Ammon's horn (tissue), 1 donor: ENCODE data around the gene TRIM31.

Experiments used
- DNase-seq: peaks from one replicate; pipeline ENCODE4 v3.0.0-alpha.2; 2016; ENCODE audit warnings: low spot score

The TRIM31 gene, protein sequence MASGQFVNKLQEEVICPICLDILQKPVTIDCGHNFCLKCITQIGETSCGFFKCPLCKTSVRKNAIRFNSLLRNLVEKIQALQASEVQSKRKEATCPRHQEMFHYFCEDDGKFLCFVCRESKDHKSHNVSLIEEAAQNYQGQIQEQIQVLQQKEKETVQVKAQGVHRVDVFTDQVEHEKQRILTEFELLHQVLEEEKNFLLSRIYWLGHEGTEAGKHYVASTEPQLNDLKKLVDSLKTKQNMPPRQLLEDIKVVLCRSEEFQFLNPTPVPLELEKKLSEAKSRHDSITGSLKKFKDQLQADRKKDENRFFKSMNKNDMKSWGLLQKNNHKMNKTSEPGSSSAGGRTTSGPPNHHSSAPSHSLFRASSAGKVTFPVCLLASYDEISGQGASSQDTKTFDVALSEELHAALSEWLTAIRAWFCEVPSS

DNA sequence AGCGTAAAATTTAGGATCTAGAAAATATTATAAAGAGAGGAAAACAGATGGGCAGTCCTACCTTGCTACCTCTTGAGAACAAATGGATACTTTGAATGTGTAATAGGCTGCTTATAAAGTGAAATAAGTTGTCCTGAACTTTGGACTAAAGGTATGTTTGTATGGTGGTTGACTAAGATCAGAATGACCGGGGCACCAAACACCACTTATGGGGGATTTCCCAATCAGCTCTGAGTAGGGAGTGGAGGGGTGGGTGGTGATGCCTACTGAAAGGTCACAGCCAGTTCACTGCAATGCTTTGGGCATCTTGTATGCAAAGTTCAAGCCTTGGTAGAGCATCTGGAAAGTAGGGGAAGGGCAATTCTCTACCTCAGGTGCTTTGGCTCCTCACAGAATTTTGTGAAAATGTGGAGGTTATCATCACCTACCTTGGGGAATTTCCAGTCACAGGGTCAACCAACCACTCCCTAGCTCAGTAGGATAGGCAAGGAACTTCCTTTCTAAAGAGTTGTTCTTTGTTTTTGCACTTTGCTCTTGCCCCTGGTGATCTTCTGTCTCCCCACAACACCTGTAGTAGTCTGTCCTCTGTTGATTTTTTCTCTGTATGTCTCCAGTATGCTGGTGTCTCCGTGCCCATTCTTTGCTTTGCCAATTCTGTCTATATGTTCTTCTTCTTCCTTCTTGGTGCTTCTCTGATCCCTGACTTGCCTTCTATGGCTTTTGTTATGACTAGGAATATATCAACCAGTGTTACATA, at the start of gene TRIM31:
TSS of gene TRIM31 (minus strand) at position 88 of the 757 bp plus-strand sequence. CDS start 285 bp downstream, outside the sequence.
- DNase-seq: no peak

DNA sequence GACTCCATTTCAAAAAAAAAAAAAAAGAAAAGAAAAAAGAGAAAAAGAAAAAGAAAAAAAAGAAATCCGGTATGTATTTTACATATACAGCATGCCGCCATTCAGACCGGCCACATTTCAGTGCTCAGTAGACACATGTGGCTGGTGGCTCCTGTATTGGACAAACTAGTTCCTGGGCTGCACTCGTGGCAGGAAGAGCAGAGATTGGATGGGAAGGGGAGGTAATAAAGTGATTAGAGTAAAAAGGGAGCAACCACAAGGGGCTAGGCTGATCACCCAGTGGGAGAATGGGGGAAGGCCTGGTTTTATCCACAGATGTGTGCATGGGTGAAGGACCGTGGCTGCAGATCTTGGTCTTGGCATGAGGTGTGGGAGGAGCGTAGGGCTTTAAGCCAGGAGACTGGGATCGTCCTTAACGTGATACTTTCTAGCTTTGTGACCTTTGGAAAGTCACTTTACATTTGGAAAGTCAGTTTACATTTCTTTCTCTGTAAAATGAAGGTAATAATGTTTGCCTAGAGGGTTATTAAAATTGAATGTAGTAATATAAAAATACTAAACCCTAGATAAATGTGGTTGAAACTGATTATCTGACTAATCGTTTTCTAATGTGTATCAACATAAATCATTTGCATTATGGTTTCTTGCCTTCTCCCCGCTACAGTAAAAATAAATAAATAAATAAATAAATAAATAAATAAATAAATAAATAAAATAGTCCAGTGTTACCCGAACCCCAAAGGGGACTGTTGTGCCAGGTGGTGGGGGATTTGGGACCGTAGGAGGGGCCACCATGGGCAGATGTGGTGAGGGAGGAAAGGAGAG, 49.6 kb upstream of the TRIM31 start:
- no peak for DNase-seq

- DNase-seq: no peak
Observed at GRCh38 chr6:30160785-30161531, 48.1 kb upstream of the TRIM31 start, which contains the start of gene TRIM10. TSS of gene TRIM10 (minus strand) at chr6:30161211. CDS start at chr6:30160858, 353 bp downstream.

- DNase-seq: no peak
Observed at GRCh38 chr6:30160008-30160784, 47.3 kb upstream of the TRIM31 start.

DNA sequence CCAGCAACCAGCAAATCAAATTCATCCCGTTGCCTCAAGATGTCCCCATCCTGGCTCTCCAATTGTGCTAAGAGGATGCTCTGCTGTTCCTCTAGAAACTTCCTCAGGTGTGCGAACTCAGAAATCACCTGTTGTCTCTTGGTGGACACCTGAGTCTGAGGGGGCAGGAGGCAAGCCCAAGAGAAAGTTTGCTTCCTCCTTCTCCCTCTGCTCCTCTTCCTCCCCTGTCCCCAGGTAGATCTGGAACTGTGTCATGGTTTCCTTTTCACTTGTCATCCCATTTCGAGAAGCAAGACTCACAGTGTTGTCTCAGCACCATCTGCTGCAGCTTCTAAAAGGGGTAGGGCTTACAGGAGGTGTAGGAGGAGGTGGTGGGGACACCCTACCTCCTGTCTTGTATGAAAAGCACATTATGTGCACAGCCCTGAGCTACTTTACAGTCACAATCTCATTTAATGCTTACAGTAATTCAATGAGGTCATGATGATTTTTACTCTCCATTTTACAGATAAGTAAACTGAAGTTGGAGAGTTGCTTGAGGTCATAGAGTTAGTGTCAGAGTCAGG, 45.7 kb upstream of the TRIM31 start:
- DNase-seq: peak; percentile 14

DNA sequence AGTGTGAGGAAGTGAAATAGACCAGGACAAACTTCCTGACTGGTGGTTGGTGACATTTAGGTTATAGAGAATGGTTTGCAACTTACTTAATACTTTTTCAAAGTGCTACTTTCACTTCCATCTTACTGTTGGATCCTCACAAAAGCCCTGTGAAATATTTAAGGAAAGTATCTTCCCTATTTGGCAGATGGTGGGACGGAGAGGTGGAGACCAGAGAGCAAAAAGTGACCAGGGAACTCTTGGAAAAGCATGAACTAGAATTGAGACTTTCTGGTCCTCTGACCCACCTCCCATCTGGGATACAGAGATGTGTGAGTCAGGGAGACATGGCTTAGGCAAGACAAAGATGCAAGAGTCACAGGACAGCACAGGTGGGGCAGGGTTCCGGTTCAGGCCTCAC, 45.1 kb upstream of the TRIM31 start:
- DNase-seq: no peak

GRCh38 chr6:30157581-30157980, 44.7 kb upstream of the TRIM31 start:
- DNase-seq: no peak

DNA sequence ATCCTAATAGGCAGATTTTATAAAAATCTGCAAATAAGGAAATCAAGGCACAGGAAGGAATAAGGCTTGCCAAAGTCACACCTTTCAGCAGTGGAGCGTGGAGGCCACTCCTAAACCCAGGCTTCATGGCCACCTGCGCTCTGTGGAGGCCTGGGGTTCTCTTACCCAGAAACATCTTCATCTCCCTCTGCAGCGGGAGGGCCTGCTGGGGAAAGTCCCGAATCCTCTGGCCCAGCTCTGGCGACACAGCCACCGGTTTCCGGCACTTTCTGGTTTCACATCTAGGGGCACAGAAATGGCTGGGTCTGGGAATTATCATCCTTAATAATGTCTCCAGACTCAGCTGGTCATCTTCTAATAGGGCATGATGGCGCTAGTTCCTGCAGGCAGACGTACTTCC, 43.9 kb upstream of the TRIM31 start:
- no peak for DNase-seq

- DNase-seq: no peak
Observed at GRCh38 chr6:30156262-30156599, 43.3 kb upstream of the TRIM31 start.

DNA sequence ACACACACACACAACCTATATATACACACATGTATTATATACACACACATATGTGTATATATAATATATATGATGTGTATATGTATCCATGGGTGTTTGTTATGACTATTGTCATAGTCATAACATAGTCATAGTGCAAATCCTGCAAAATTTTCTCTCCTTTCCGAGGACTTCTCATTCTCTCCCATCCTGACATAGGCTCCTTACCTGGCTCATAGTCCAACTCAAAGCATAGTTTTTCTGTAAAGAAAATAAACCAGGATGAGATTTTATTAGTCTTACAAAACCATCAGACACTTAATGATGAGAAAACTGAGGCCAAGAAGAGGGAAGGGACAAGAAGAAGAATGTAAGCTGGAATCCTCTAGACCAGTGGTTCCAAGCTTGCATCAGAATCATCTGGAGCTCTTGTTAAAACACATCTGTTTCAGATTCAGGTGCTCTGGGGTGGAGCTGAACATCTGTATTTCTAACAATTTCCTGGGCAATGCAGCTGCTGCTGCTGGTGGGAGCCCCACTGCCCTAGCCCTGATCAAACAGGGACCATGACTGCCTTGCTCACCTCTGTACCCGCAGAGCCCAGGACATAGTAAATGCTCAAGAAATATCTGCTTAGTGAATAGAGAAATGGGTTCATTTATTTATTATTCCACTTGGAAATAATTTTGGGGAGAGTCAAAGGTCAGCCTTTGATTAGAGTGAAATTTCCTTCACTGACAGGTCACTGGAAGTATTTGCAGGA, 42.8 kb upstream of the TRIM31 start:
- DNase-seq: no peak

DNA sequence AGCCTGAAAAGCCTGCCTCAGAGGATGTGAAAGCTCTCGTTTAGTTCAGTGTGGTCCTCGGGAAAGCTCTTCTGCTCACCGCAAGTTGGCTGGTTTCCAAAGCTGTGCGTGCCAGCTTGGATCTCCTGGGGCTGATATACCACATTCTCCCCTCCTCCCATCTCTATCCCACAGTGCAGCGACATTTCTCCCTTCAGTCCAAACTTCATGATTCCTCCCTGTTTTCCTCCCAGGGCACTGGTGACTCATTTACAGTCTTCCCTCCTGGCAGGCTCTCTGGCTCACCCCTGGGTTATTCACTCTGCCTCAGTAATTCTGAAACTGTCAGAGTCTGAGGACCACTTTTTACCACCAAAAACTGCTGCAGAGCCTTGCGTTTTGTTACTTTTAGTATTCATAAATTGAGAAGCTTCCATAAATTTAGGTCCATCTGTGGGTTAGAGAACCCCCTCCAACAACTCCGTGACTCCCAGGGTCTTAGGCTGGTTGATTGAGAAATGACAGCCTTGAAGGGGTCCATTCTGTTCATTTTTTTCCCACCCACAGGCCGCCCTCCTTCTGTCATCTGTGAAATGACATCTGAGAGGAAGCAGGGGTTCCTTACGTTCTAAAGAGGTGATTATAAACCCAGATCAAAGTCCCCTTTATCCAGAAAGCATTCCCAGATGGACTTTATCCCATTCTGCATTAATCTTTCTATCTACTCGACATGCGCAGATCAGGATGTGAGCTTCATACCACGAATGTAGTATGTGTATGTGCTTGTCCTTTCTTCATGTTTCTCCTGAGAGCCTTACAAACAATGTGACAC, 42.0 kb upstream of the TRIM31 start:
- DNase-seq: no peak

GRCh38 chr6:30154061-30154460, 41.2 kb upstream of the TRIM31 start:
- no peak for DNase-seq

DNA sequence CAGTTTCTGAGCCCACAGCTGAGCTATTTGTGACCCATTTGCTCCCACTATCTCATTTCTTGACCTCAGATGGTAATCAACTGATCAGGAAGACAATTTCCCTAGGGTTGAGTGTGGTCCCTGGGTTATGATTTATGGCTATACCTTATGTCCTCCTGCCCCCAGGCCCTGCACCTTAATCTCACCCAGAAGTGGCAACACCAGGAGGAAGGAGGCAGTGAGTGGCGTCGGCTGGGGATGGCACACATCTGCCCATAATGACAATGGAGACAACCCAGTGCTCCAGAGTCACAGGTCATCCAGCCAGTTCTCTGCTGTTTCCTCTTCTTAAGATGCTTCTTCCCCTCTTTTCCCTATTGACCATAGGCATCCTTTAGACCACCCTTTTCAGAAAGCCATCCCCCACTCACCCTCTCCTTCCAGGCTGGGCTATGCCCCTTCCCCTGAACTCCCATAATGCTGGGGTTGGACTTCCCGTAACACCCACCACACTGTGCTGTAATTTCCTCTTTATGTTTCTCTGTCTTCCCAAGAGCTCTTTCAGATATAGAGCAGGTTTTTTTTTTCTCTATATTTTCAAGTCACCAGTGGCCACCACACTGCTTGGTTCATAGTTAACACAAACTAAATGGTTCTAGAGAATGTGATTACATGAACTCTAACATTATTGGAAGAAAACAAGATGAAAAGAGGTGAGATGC, 40.2 kb upstream of the TRIM31 start:
- no peak for DNase-seq

- DNase-seq: no peak
Observed at GRCh38 chr6:30152016-30152673, 39.3 kb upstream of the TRIM31 start.

- no peak for DNase-seq
Observed at GRCh38 chr6:30151580-30151979, 38.7 kb upstream of the TRIM31 start.

DNA sequence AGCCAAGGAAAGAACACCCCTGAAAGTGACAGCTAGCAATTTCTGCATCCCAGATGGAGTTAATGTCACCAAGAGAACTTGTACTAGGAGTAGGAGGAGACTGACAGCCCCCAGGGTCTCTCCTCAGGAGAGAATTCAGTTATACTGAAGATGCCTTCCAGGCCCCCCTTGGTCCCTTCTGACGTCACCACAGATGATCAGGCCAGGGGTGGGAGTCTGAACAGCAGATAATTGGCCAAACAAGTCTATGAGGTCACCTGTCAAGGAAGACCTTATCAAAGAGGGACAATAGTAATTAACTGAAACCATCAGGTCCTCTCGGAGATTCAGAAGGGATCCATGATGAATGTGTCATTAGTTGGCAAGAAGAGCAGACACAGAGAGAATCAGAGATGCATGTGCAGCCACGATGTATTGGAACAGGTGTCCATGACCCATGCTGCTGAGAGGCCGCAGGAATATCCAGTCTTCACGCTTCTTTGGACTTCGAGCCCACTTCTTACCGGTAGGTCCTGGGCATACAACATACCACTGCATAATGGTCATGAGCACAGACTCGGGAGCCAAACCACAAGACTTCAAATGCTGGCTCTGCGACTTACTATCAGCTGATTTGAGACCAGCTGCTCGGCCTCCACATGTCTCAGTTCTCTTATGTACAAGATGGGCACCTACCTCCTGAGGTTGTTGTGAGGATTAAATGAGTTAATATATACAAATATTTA, 37.9 kb upstream of the TRIM31 start:
- no peak for DNase-seq
